Ovary (tissue), 3 donors: Measurements from ENCODE around the gene PHF21A.

Experiments used
- EP300 ChIP-seq: sonication (generic); formaldehyde crosslinking; IDR thresholded peaks from one replicate; pipeline ENCODE4 v1.6.1; 2017; ENCODE audit warnings: antibody characterized with exemption
- POLR2A ChIP-seq: fragments of 450-650 bp; IDR thresholded peaks from one replicate; pipeline ENCODE4 v1.6.1; 2017; ENCODE audit warnings: antibody characterized with exemption, mild to moderate bottlenecking, moderate library complexity
- TF ChIP-seq, protein P1 (sequence below), 3 donors: fragments of 450-650 bp in 2 of 3; fragments of 200-600 bp in 1 of 3; IDR thresholded peaks; one replicate each; pipeline versions ENCODE4 v1.5.1 to v1.8.0; 2016 to 2022; ENCODE audit warnings: antibody characterized with exemption in 3 of 3, mild to moderate bottlenecking in 1 of 3
- donor health status: DM: no; HTN: no; CAD: no.

DNA sequence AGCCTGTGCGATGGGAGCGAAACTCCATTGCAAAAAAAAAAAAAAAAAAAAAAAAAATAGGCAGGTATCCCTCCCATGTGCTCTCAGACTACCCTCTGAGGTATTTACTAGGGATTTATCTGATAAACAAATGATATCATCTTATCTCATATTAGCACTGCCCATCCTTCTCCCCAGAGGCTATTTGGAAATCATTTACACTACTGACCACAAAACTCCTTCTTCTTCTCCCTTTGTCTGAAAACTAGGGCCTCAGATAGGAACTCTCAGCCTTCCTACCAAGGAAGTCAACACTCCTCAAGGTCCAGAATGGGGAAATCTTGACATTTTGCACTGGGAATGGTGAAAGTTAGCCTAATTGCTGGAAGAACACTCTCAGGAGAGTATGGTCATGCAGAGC, 152.4 kb downstream of the PHF21A start:
- TF ChIP-seq, protein P1, sequence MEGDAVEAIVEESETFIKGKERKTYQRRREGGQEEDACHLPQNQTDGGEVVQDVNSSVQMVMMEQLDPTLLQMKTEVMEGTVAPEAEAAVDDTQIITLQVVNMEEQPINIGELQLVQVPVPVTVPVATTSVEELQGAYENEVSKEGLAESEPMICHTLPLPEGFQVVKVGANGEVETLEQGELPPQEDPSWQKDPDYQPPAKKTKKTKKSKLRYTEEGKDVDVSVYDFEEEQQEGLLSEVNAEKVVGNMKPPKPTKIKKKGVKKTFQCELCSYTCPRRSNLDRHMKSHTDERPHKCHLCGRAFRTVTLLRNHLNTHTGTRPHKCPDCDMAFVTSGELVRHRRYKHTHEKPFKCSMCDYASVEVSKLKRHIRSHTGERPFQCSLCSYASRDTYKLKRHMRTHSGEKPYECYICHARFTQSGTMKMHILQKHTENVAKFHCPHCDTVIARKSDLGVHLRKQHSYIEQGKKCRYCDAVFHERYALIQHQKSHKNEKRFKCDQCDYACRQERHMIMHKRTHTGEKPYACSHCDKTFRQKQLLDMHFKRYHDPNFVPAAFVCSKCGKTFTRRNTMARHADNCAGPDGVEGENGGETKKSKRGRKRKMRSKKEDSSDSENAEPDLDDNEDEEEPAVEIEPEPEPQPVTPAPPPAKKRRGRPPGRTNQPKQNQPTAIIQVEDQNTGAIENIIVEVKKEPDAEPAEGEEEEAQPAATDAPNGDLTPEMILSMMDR (IDR thresholded peaks at IDR 0.05): no peak
- no peak for TF ChIP-seq POLR2A
- no peak for TF ChIP-seq EP300
